ENCODE results near the gene KLHL4.

DNA sequence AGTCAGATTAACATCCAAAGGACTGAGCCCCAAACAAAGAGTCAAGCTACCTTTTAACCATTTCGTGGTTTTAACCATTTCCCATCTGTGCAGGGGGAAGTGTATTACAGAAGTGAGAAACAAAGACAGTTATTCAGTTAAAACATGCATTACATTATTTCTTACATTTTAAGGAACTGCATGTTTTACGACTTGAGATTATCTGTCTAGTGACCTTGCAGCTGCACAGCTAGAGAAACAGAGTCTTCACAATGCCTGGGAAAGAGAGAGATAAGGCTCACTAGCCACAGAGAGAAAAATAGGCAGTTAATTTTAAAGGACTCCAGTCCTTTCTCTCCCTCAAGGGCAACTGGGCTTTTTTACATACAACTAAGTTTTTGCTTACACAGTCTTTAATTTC, 48.7 kb upstream of the KLHL4 start:
- TF ChIP-seq, protein P1, sequence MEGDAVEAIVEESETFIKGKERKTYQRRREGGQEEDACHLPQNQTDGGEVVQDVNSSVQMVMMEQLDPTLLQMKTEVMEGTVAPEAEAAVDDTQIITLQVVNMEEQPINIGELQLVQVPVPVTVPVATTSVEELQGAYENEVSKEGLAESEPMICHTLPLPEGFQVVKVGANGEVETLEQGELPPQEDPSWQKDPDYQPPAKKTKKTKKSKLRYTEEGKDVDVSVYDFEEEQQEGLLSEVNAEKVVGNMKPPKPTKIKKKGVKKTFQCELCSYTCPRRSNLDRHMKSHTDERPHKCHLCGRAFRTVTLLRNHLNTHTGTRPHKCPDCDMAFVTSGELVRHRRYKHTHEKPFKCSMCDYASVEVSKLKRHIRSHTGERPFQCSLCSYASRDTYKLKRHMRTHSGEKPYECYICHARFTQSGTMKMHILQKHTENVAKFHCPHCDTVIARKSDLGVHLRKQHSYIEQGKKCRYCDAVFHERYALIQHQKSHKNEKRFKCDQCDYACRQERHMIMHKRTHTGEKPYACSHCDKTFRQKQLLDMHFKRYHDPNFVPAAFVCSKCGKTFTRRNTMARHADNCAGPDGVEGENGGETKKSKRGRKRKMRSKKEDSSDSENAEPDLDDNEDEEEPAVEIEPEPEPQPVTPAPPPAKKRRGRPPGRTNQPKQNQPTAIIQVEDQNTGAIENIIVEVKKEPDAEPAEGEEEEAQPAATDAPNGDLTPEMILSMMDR (optimal IDR thresholded peaks at IDR 0.05 in 1 of 3, IDR thresholded peaks at IDR 0.05 in 1 of 3, conservative IDR thresholded peaks at IDR 0.05 in 1 of 3; ENCODE audit: extremely low read depth in 1 of 3, insufficient read depth in 2 of 3, low read length in 3 of 3) = no peak
- no peak for TF ChIP-seq EZH2 (IDR thresholded peaks at IDR 0.05; ENCODE audit: low read length)

Data from keratinocyte (primary cell).